Gastrocnemius medialis (tissue), 4 donors: ENCODE measurements around the gene EIF2B2.

Experiments
- POLR2A ChIP-seq, 2 donors: fragments of 450-650 bp; IDR thresholded peaks; one replicate each; pipeline ENCODE4 v1.6.1; 2017; ENCODE audit warnings: antibody characterized with exemption in 2 of 2, mild to moderate bottlenecking in 2 of 2, moderate library complexity in 2 of 2
- TF ChIP-seq, protein P1 (sequence below), 5 experiments: fragments of 450-650 bp in 3 of 5; fragments of 200-600 bp in 2 of 5; sonication (generic) in 2 of 5; IDR thresholded peaks in 4 of 5; conservative IDR thresholded peaks in 1 of 5; 1 replicate in 4 of 5; 2 replicates in 1 of 5; pipeline ENCODE4 v1.5.1; 2016 to 2019; ENCODE audit warnings: antibody characterized with exemption in 5 of 5, mild to moderate bottlenecking in 3 of 5, moderate library complexity in 3 of 5

- TF ChIP-seq, protein P1, sequence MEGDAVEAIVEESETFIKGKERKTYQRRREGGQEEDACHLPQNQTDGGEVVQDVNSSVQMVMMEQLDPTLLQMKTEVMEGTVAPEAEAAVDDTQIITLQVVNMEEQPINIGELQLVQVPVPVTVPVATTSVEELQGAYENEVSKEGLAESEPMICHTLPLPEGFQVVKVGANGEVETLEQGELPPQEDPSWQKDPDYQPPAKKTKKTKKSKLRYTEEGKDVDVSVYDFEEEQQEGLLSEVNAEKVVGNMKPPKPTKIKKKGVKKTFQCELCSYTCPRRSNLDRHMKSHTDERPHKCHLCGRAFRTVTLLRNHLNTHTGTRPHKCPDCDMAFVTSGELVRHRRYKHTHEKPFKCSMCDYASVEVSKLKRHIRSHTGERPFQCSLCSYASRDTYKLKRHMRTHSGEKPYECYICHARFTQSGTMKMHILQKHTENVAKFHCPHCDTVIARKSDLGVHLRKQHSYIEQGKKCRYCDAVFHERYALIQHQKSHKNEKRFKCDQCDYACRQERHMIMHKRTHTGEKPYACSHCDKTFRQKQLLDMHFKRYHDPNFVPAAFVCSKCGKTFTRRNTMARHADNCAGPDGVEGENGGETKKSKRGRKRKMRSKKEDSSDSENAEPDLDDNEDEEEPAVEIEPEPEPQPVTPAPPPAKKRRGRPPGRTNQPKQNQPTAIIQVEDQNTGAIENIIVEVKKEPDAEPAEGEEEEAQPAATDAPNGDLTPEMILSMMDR (IDR thresholded peaks at IDR 0.05 in 4 of 5, conservative IDR thresholded peaks at IDR 0.05 in 1 of 5), result no peak
- TF ChIP-seq POLR2A (IDR thresholded peaks at IDR 0.05), result no peak
Measured at GRCh38 chr14:75047506-75047905, 44.8 kb downstream of the EIF2B2 start.
